HEK293 (cell line): ENCODE data around the gene FBXO42.

Source experiments
- CTCF ChIP-seq: fragments of 450-650 bp; formaldehyde crosslinking; IDR thresholded peaks from 2 replicates; pipeline ENCODE4 v1.5.1; 2016; ENCODE audit warnings: missing biosample characterization, missing genetic modification characterization
- MYNN ChIP-seq: fragments of 450-650 bp; formaldehyde crosslinking; IDR thresholded peaks from 2 replicates; pipeline ENCODE4 v1.5.1; 2016; ENCODE audit warnings: missing biosample characterization, missing genetic modification characterization, borderline replicate concordance
- ZNF18 ChIP-seq: fragments of 450-650 bp; formaldehyde crosslinking; IDR thresholded peaks from 2 replicates; pipeline ENCODE4 v1.5.1; 2016; ENCODE audit warnings: missing biosample characterization, missing genetic modification characterization
- ZNF280D ChIP-seq: fragments of 450-650 bp; formaldehyde crosslinking; IDR thresholded peaks from 2 replicates; pipeline ENCODE4 v1.5.1; 2016; ENCODE audit warnings: missing biosample characterization, missing genetic modification characterization
- ZNF629 ChIP-seq: fragments of 450-650 bp; formaldehyde crosslinking; IDR thresholded peaks from 2 replicates; pipeline ENCODE4 v1.5.1; 2017; ENCODE audit warnings: missing biosample characterization, missing genetic modification characterization
- TF ChIP-seq, protein P1 (sequence below): fragments of 450-650 bp; formaldehyde crosslinking; IDR thresholded peaks from 2 replicates; pipeline ENCODE4 v1.5.1; 2016; ENCODE audit warnings: missing biosample characterization, missing genetic modification characterization, borderline replicate concordance

- TF ChIP-seq MYNN: no peak
- no peak for TF ChIP-seq ZNF629 (tag by site-specific recombination)
- TF ChIP-seq CTCF (tag by site-specific recombination): no peak
- TF ChIP-seq, protein P1, sequence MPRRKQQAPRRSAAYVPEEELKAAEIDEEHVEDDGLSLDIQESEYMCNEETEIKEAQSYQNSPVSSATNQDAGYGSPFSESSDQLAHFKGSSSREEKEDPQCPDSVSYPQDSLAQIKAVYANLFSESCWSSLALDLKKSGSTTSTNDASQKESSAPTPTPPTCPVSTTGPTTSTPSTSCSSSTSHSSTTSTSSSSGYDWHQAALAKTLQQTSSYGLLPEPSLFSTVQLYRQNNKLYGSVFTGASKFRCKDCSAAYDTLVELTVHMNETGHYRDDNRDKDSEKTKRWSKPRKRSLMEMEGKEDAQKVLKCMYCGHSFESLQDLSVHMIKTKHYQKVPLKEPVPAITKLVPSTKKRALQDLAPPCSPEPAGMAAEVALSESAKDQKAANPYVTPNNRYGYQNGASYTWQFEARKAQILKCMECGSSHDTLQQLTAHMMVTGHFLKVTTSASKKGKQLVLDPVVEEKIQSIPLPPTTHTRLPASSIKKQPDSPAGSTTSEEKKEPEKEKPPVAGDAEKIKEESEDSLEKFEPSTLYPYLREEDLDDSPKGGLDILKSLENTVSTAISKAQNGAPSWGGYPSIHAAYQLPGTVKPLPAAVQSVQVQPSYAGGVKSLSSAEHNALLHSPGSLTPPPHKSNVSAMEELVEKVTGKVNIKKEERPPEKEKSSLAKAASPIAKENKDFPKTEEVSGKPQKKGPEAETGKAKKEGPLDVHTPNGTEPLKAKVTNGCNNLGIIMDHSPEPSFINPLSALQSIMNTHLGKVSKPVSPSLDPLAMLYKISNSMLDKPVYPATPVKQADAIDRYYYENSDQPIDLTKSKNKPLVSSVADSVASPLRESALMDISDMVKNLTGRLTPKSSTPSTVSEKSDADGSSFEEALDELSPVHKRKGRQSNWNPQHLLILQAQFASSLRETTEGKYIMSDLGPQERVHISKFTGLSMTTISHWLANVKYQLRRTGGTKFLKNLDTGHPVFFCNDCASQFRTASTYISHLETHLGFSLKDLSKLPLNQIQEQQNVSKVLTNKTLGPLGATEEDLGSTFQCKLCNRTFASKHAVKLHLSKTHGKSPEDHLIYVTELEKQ (tag by site-specific recombination): no peak
- no peak for TF ChIP-seq ZNF280D (tag by site-specific recombination)
- peak; percentile 48; the same call in 1 of the 2 replicates for TF ChIP-seq ZNF18
Measured at GRCh38 chr1:16266411-16267118, 85.7 kb downstream of the FBXO42 start.
